ENCODE results near the gene SERPINI1. TPM values are rescaled to one million over a fixed set of nuclear protein-coding genes. Genes with fewer than 3 reads are reported as not detected.

Gene SERPINI1
- total and polyA plus RNA-seq, 9 of the 15 experiments (the other 6 are each of a cell fraction or from before 2014, with no cell fraction given) = 1.6 to 9.9 (median 3.5) TPM

GRCh38 chr3:167808910-167809309, 73.4 kb downstream of the SERPINI1 start:
- H3K36me3 ChIP-seq (ENCODE audit: control insufficient read depth, insufficient read depth, low read length) = no peaks in the 10 kb centered on the region
- no peaks in the 10 kb centered on the region for H3K9me3 ChIP-seq (replicated peaks; ENCODE audit: control insufficient read depth, insufficient read depth, low read depth, low read length)
- no peaks in the 10 kb centered on the region for H3K9me1 ChIP-seq (ENCODE audit: control insufficient read depth, insufficient read depth, low read length)
- in situ Hi-C loops (cut with MboI) = no loop called here
- H4K20me1 ChIP-seq (replicated peaks; ENCODE audit: control insufficient read depth, insufficient read depth, low read length) = no peaks in the 10 kb centered on the region
- no peaks in the 10 kb centered on the region for H3K27me3 ChIP-seq (ENCODE audit: control insufficient read depth in 2 of 2, insufficient read depth in 2 of 2, low read length in 2 of 2)
- no TSS peak for BruUV-seq (replicated peaks)
- CTCF ChIA-PET (ENCODE audit: low intra/inter-chr PET ratio) = interaction anchor here (1.0 kb wide), 1 partner anchor 119 kb away, joined by 3 read pairs; no protein-coding TSS in a partner anchor
- no peak for ATAC-seq
- no peak overlapping the region for H2AFZ ChIP-seq (ENCODE audit: low read depth, low read length)
- WGBS (ENCODE audit: insufficient coverage, low coverage, missing lambda C conversion rate) = 0% methylated on average over 2 of the region's 2 CpGs
- no peak for DNase-seq (ENCODE audit: extremely low read depth in 1 of 4, low spot score in 3 of 4)
- H3K79me2 ChIP-seq (ENCODE audit: control insufficient read depth, insufficient read depth, low read length) = no peaks in the 10 kb centered on the region
- TF ChIP-seq ARID1B (IDR thresholded peaks at IDR 0.05) = no peak
- no peak for TF ChIP-seq ZNF121 (CRISPR knock-in tag; conservative IDR thresholded peaks at IDR 0.05)
- TF ChIP-seq NCOA4 (IDR thresholded peaks at IDR 0.05; ENCODE audit: partially characterized antibody) = no peak
- no peak for TF ChIP-seq SETDB1 (IDR thresholded peaks at IDR 0.05; ENCODE audit: low read length)
- TF ChIP-seq CEBPB (tag; IDR thresholded peaks at IDR 0.05) = no peak
- TF ChIP-seq MECOM (CRISPR knock-in tag; IDR thresholded peaks at IDR 0.05) = no peak
- H3K4me3 ChIP-seq = no peak overlapping the region
- H3K9ac ChIP-seq (ENCODE audit: insufficient read depth in 1 of 2, low read depth in 2 of 2, low read length in 2 of 2) = no peak overlapping the region
- H3K27ac ChIP-seq (ENCODE audit: extremely low read depth, low read depth, low read length) = no peak overlapping the region
- no peak for FAIRE-seq
- no peak overlapping the region for H3K4me2 ChIP-seq (ENCODE audit: insufficient read depth, low read length)
- no peaks in the 10 kb centered on the region for H3K4me1 ChIP-seq (replicated peaks in 1 of 2; ENCODE audit: control insufficient read depth in 2 of 2, insufficient read depth in 2 of 2, low read length in 2 of 2)
- intact Hi-C loops (cut with micrococcal nuclease) = no loop called here
- POLR2A ChIA-PET = no interaction called here

GRCh38 chr3:167810236-167810635, 74.7 kb downstream of the SERPINI1 start:
- no peak for TF ChIP-seq POLR2G (IDR thresholded peaks at IDR 0.05; ENCODE audit: low read depth, low read length)
- no peak for TF ChIP-seq CEBPG (CRISPR knock-in tag; IDR thresholded peaks at IDR 0.05)
- TF ChIP-seq CEBPG (tag; conservative IDR thresholded peaks at IDR 0.05 in 1 of 2, IDR thresholded peaks at IDR 0.05 in 1 of 2) = no peak
- TF ChIP-seq, protein P1, sequence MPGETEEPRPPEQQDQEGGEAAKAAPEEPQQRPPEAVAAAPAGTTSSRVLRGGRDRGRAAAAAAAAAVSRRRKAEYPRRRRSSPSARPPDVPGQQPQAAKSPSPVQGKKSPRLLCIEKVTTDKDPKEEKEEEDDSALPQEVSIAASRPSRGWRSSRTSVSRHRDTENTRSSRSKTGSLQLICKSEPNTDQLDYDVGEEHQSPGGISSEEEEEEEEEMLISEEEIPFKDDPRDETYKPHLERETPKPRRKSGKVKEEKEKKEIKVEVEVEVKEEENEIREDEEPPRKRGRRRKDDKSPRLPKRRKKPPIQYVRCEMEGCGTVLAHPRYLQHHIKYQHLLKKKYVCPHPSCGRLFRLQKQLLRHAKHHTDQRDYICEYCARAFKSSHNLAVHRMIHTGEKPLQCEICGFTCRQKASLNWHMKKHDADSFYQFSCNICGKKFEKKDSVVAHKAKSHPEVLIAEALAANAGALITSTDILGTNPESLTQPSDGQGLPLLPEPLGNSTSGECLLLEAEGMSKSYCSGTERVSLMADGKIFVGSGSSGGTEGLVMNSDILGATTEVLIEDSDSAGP (CRISPR knock-in tag; IDR thresholded peaks at IDR 0.05) = no peak
- TF ChIP-seq, protein P2, sequence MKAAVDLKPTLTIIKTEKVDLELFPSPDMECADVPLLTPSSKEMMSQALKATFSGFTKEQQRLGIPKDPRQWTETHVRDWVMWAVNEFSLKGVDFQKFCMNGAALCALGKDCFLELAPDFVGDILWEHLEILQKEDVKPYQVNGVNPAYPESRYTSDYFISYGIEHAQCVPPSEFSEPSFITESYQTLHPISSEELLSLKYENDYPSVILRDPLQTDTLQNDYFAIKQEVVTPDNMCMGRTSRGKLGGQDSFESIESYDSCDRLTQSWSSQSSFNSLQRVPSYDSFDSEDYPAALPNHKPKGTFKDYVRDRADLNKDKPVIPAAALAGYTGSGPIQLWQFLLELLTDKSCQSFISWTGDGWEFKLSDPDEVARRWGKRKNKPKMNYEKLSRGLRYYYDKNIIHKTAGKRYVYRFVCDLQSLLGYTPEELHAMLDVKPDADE (conservative IDR thresholded peaks at IDR 0.05; ENCODE audit: control insufficient read depth, low read depth, low read length) = no peak
- TF ChIP-seq, protein P3, sequence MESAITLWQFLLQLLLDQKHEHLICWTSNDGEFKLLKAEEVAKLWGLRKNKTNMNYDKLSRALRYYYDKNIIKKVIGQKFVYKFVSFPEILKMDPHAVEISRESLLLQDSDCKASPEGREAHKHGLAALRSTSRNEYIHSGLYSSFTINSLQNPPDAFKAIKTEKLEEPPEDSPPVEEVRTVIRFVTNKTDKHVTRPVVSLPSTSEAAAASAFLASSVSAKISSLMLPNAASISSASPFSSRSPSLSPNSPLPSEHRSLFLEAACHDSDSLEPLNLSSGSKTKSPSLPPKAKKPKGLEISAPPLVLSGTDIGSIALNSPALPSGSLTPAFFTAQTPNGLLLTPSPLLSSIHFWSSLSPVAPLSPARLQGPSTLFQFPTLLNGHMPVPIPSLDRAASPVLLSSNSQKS (CRISPR knock-in tag; IDR thresholded peaks at IDR 0.05) = no peak
- TF ChIP-seq NFYB (IDR thresholded peaks at IDR 0.05; ENCODE audit: extremely low read depth, insufficient read length) = no peak
- Histone ChIP-seq H3K4me1 (replicated peaks in 1 of 2; ENCODE audit: control insufficient read depth in 2 of 2, insufficient read depth in 2 of 2, low read length in 2 of 2) (no peaks in the 10 kb centered on the region), H3K4me3 (no peak overlapping the region), H3K9me1 (ENCODE audit: control insufficient read depth, insufficient read depth, low read length) (no peaks in the 10 kb centered on the region), H3K9me3 (replicated peaks; ENCODE audit: control insufficient read depth, insufficient read depth, low read depth, low read length) (no peaks in the 10 kb centered on the region), H3K27ac (ENCODE audit: extremely low read depth, low read depth, low read length) (no peak overlapping the region), H2AFZ (ENCODE audit: low read depth, low read length) (no peak overlapping the region), H3K79me2 (ENCODE audit: control insufficient read depth, insufficient read depth, low read length) (no peaks in the 10 kb centered on the region), H3K9ac (ENCODE audit: insufficient read depth in 1 of 2, low read depth in 2 of 2, low read length in 2 of 2) (no peak overlapping the region), H3K36me3 (ENCODE audit: control insufficient read depth, insufficient read depth, low read length) (no peaks in the 10 kb centered on the region), H3K4me2 (ENCODE audit: insufficient read depth, low read length) (no peak overlapping the region), H4K20me1 (replicated peaks; ENCODE audit: control insufficient read depth, insufficient read depth, low read length) (no peaks in the 10 kb centered on the region), H3K27me3 (ENCODE audit: control insufficient read depth in 2 of 2, insufficient read depth in 2 of 2, low read length in 2 of 2) (no peaks in the 10 kb centered on the region)
- ChIA-PET CTCF (ENCODE audit: low intra/inter-chr PET ratio) (no interaction called here), POLR2A (no interaction called here)
- intact Hi-C loops (cut with micrococcal nuclease) = no loop called here
- no TSS peak for BruUV-seq (replicated peaks)
- ATAC-seq = no peak
- DNase-seq (ENCODE audit: extremely low read depth in 1 of 4, low spot score in 3 of 4) = no peak
- no peak for FAIRE-seq
- in situ Hi-C loops (cut with MboI) = no loop called here

Measured in K562 (cell line).